Limb (tissue), 2 donors: ENCODE data around the gene SCGB1C1.
A peak's percentile ranks its signal among the peaks of the same experiment; 100 is the strongest.

Source experiments
- DNase-seq, 2 donors: peaks; one replicate each; pipeline ENCODE4 v3.0.0-alpha.2; 2016; ENCODE audit errors: extremely low spot score in 2 of 2

The SCGB1C1 gene

GRCh38 chr11:205221-206001, 12.5 kb downstream of the SCGB1C1 start:
- no peak for DNase-seq

- no peak for DNase-seq
Observed at GRCh38 chr11:206002-206384, 13.1 kb downstream of the SCGB1C1 start.

GRCh38 chr11:206526-207207, 13.8 kb downstream of the SCGB1C1 start:
- DNase-seq: peak in 1 of 2 donors; percentile 35

- DNase-seq: peak; percentile 95 to 97
Observed at GRCh38 chr11:207208-207862, 14.5 kb downstream of the SCGB1C1 start, which contains the start of the genes BET1L and RIC8A. Gene BET1L, minus strand, starts transcription at chr11:207399. Its CDS starts 78 bp downstream, at chr11:207321. Gene RIC8A, plus strand, starts transcription at chr11:207708. Its CDS starts 1,147 bp downstream, at chr11:208855.

- no peak for DNase-seq
Observed at GRCh38 chr11:207863-208180, 14.9 kb downstream of the SCGB1C1 start.

GRCh38 chr11:208181-208916, 15.5 kb downstream of the SCGB1C1 start:
- peak; percentile 77 to 87 for DNase-seq

GRCh38 chr11:208917-209260, 16.0 kb downstream of the SCGB1C1 start:
- no peak for DNase-seq

- DNase-seq: peak in 1 of 2 donors; percentile 34
Observed at GRCh38 chr11:209275-210121, 16.6 kb downstream of the SCGB1C1 start.

GRCh38 chr11:210122-210802, 17.4 kb downstream of the SCGB1C1 start:
- no peak for DNase-seq

GRCh38 chr11:210803-211180, 17.9 kb downstream of the SCGB1C1 start:
- no peak for DNase-seq

- DNase-seq: no peak
Observed at GRCh38 chr11:211295-211694, 18.4 kb downstream of the SCGB1C1 start.

GRCh38 chr11:211741-212140, 18.9 kb downstream of the SCGB1C1 start:
- DNase-seq: no peak

- DNase-seq: no peak
Observed at GRCh38 chr11:212150-213100, 19.5 kb downstream of the SCGB1C1 start.

- DNase-seq: no peak
Observed at GRCh38 chr11:213111-213510, 20.2 kb downstream of the SCGB1C1 start.

GRCh38 chr11:214083-214482, 21.2 kb downstream of the SCGB1C1 start:
- DNase-seq: peak in 1 of 2 donors; percentile 21

GRCh38 chr11:215581-216037, 22.7 kb downstream of the SCGB1C1 start:
- no peak for DNase-seq

- no peak for DNase-seq
Observed at GRCh38 chr11:216081-216974, 23.4 kb downstream of the SCGB1C1 start.

GRCh38 chr11:217704-218103, 24.8 kb downstream of the SCGB1C1 start:
- no peak for DNase-seq
